Gastroesophageal sphincter (tissue), 3 donors: ENCODE results near the gene ANKS1B.

Experiments used
- CTCF ChIP-seq, 4 experiments: fragments of 200-600 bp in 2 of 4; fragments of 450-650 bp in 2 of 4; sonication (generic) in 1 of 4; IDR thresholded peaks; one replicate each; pipeline ENCODE4 v1.5.1; 2017 to 2019; ENCODE audit warnings: antibody characterized with exemption in 4 of 4, mild to moderate bottlenecking in 2 of 4, moderate library complexity in 2 of 4
- POLR2A ChIP-seq, 2 donors: fragments of 450-650 bp; IDR thresholded peaks; one replicate each; pipeline ENCODE4 v1.6.1; 2017; ENCODE audit warnings: antibody characterized with exemption in 2 of 2, mild to moderate bottlenecking in 2 of 2, moderate library complexity in 1 of 2

- TF ChIP-seq POLR2A (IDR thresholded peaks at IDR 0.05), result no peak
- no peak for TF ChIP-seq CTCF (IDR thresholded peaks at IDR 0.05)
Observed at GRCh38 chr12:99695050-99695449, 289.7 kb downstream of the ANKS1B start.
